Esophagus squamous epithelium (tissue), 5 donors: ENCODE measurements around the gene PRKCA. TPM values are rescaled to one million over a fixed set of nuclear protein-coding genes. Genes with fewer than 3 reads are reported as not detected.
A peak's percentile ranks its signal among the peaks of the same experiment; 100 is the strongest.

Experiments used
- DNase-seq: peaks from one replicate; lab custom pipeline; 2025; lab: John Stamatoyannopoulos, UW
- H3K27ac ChIP-seq, 4 donors: fragments of 200-600 bp; sonication (generic); one replicate each; pipeline ENCODE4 v1.5.1; 2016 to 2019; ENCODE audit warnings: mild to moderate bottlenecking in 1 of 4
- H3K27me3 ChIP-seq, 4 donors: fragments of 200-600 bp; sonication (generic); 1 replicate in 3 of 4; 2 replicates in 1 of 4; pipeline versions ENCODE4 v1.5.1 to v1.6.0; 2017 to 2021; ENCODE audit warnings: antibody characterized with exemption in 1 of 4
- H3K36me3 ChIP-seq, 3 donors: fragments of 200-600 bp; sonication (generic); one replicate each; pipeline ENCODE4 v1.5.1; 2016 to 2019
- H3K4me1 ChIP-seq, 3 donors: fragments of 200-600 bp; sonication (generic); one replicate each; pipeline ENCODE4 v1.5.1; 2017 to 2019
- H3K4me3 ChIP-seq, 4 donors: fragments of 200-600 bp; sonication (generic); 1 replicate in 3 of 4; 2 replicates in 1 of 4; pipeline ENCODE4 v1.5.1; 2016 to 2019; ENCODE audit warnings: mild to moderate bottlenecking in 2 of 4, moderate library complexity in 1 of 4
- H3K9me3 ChIP-seq, 3 donors: fragments of 200-600 bp; sonication (generic); one replicate each; pipeline ENCODE4 v1.5.1; 2016 to 2019
- POLR2A ChIP-seq, 4 donors: fragments of 450-650 bp; IDR thresholded peaks; one replicate each; pipeline ENCODE4 v1.6.1; 2017; ENCODE audit warnings: antibody characterized with exemption in 4 of 4, mild to moderate bottlenecking in 4 of 4, moderate library complexity in 3 of 4
- WGBS, 2 donors: methylation state at CpG; one replicate each; pipeline ENCODE4 v1.1.5; 2018; 5-methylcytosine and 5-hydroxymethylcytosine counted together
- intact Hi-C: fragments of 100-400 bp; cut with DNase I; formaldehyde crosslinking; loops from one replicate; pipeline ENCODE4 v1.15.0; 2022
- total RNA-seq, 4 donors: library from RNA; depleted of rRNA; stranded (reverse); fragments of >200 nt; gene quantifications; one replicate each; pipeline ENCODE4 v1.1.0, GENCODE V29; 2016
- TF ChIP-seq, protein P1 (sequence below), 6 experiments: fragments of 450-650 bp in 4 of 6; fragments of 200-600 bp in 2 of 6; sonication (generic) in 2 of 6; IDR thresholded peaks; one replicate each; pipeline ENCODE4 v1.5.1; 2016 to 2019; ENCODE audit warnings: antibody characterized with exemption in 6 of 6, mild to moderate bottlenecking in 4 of 6, moderate library complexity in 4 of 6
- donor health status: DM: yes; HTN: yes; CAD: no.

The PRKCA gene
- total RNA-seq, 4 donors from 2014 or later: 2.4 to 9.2 (median 4.2) TPM

DNA sequence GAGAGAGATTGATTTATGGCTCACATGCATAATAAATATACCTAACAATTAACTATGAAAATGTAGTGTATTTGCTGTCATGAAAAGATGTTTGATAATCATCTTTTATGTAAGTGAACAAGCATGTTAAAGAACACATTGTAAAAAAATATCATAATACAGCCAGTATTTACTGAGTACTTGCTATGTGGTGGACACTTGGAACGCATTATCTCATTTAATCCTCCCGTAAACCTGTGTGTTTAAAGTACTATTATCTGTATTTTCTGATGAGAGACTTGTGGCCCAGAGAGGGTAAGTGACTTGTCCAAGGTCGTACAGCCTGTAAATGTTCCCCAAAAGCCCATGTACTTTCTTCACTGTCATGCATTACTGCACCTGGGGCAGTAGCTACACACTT, 70.7 kb downstream of the PRKCA start:
- Histone ChIP-seq H3K4me1 (no peaks in the 10 kb centered on the region), H3K27ac (no peak overlapping the region), H3K9me3 (no peaks in the 10 kb centered on the region), H3K36me3 (no peaks in the 10 kb centered on the region), H3K27me3 (no peaks in the 10 kb centered on the region), H3K4me3 (no peak overlapping the region)
- no peak for DNase-seq
- TF ChIP-seq, protein P1, sequence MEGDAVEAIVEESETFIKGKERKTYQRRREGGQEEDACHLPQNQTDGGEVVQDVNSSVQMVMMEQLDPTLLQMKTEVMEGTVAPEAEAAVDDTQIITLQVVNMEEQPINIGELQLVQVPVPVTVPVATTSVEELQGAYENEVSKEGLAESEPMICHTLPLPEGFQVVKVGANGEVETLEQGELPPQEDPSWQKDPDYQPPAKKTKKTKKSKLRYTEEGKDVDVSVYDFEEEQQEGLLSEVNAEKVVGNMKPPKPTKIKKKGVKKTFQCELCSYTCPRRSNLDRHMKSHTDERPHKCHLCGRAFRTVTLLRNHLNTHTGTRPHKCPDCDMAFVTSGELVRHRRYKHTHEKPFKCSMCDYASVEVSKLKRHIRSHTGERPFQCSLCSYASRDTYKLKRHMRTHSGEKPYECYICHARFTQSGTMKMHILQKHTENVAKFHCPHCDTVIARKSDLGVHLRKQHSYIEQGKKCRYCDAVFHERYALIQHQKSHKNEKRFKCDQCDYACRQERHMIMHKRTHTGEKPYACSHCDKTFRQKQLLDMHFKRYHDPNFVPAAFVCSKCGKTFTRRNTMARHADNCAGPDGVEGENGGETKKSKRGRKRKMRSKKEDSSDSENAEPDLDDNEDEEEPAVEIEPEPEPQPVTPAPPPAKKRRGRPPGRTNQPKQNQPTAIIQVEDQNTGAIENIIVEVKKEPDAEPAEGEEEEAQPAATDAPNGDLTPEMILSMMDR (IDR thresholded peaks at IDR 0.05): no peak
- no peak for TF ChIP-seq POLR2A (IDR thresholded peaks at IDR 0.05)
- intact Hi-C loops: no loop called here
- 85 to 91% methylated on average over 3 of the region's 3 CpGs for WGBS, 2 donors

DNA sequence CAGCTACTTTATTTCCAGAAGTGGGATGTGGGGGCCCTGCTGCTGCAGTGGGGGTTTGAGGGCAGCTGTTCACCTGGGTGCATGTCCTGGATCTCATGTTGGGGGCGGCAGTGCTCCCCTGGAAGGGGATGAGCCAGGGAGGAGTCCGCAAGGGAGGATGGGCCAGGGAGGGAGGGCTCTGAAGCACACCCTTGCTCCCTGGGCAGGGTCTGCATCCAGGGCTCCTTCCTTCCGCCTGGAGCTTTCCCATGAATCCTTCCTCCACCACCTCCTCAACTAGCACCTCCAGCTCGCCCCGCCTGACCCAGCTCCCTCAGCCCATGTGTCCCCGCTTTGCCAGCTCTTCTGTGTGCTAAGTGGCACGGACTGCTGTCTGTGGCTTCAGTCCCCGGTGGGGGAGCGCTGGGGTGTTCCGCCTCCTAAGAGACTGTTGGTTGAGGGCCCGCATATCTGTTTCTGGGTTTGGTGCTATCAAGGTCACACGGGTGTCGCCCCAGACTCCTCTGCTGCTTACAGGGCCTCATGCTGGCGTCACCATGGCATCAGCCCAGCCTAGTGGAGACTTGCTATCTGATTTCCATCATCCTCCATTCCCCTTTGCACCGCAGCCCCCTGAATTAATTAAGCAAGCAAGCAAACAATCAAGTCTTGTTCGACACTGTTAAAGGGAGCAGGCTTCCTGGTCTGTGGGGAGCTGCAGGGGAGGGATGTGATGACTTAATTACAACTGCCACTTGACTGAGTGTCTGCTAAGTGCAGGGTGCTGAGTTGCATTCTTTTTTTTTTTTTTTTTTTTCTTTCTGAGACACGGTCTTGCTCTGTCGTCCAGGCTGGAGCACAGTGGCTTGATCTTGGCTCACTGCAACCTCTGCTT, 71.8 kb downstream of the PRKCA start:
- no peak overlapping the region for H3K4me3 ChIP-seq
- H3K9me3 ChIP-seq: no peaks in the 10 kb centered on the region
- no peaks in the 10 kb centered on the region for H3K27me3 ChIP-seq
- WGBS, 2 donors: 72 to 85% methylated on average over 12 to 18 of the region's 18 CpGs
- DNase-seq: no peak
- no peaks in the 10 kb centered on the region for H3K36me3 ChIP-seq
- H3K4me1 ChIP-seq: no peaks in the 10 kb centered on the region
- intact Hi-C loops: no loop called here
- TF ChIP-seq POLR2A (IDR thresholded peaks at IDR 0.05): no peak
- TF ChIP-seq, protein P1 (IDR thresholded peaks at IDR 0.05): no peak
- H3K27ac ChIP-seq: peak overlapping the region in 1 of 4 donors; percentile 2

DNA sequence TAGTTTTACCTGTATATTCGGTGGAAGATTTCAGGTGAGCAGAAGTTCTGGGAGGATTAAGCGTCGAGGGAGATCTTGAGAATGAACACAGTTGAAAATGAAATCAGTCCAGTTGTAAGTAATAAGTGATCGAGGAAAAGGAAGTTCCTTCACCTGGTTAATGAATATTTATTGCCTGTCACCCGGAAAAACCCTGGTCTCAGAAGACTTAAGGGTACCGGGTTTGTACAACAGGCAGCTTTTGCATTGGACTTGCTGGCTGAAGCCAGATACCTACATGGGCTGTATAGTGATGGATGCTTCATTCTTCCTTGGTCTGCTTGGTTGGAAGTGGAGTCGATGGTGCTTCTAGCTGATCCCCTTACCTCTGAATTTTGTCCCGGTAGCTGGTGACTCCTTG, 72.7 kb downstream of the PRKCA start:
- Histone ChIP-seq H3K9me3 (no peaks in the 10 kb centered on the region), H3K4me3 (no peak overlapping the region), H3K27me3 (no peaks in the 10 kb centered on the region), H3K27ac (no peak overlapping the region), H3K4me1 (no peaks in the 10 kb centered on the region), H3K36me3 (no peaks in the 10 kb centered on the region)
- no peak for DNase-seq
- no peak for TF ChIP-seq POLR2A (IDR thresholded peaks at IDR 0.05)
- TF ChIP-seq, protein P1 (IDR thresholded peaks at IDR 0.05): no peak
- 74 to 80% methylated on average over 8 of the region's 8 CpGs for WGBS, 2 donors
- intact Hi-C loops: no loop called here

DNA sequence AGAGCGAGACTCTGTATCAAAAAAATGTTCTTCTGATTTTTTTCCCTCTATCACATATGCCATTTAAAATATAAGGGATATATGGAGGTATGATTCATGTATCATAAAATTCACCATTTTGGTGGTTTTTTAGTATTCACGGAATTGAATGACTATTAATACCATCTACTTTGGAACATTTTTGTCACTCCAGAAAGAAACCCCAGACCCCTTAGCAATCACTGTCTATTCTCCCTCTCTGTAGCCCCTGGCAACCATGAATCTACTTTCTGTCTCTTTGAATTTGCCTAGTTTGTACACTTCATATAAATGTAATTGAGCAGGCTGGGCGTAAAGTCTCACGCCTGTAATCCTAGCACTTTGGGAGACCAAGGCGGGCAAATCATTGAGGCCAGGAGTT, 75.9 kb downstream of the PRKCA start:
- no peaks in the 10 kb centered on the region for H3K36me3 ChIP-seq
- 91 to 94% methylated on average over 2 to 5 of the region's 5 CpGs for WGBS, 2 donors
- no peak for DNase-seq
- no peaks in the 10 kb centered on the region for H3K9me3 ChIP-seq
- H3K27me3 ChIP-seq: no peaks in the 10 kb centered on the region
- TF ChIP-seq, protein P1 (IDR thresholded peaks at IDR 0.05): no peak
- TF ChIP-seq POLR2A (IDR thresholded peaks at IDR 0.05): no peak
- H3K4me3 ChIP-seq: no peak overlapping the region
- intact Hi-C loops: no loop called here
- no peak overlapping the region for H3K27ac ChIP-seq
- H3K4me1 ChIP-seq: peaks cover 0 to 8% (median 0%) of the 10 kb centered on the region in 3 donors

DNA sequence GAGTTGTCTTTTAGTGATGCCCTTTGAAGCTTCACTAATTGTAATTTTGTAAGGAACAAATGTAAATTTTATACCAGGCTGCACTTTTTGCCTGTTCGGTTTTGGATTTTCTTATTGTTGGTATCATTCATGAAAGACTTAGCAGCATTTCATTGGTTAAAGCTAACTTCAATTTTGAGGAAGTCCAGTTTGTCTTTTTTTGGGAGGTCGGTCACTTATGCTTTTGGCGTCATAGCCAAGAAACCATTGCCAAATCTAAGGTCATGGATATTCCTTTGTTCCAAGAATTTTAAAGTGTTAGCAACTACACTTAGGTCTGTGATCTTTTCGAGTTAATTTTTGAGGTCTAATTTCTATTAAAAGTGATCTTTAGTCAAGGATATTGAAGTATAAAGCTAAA, 77.1 kb downstream of the PRKCA start:
- no peak overlapping the region for H3K27ac ChIP-seq
- DNase-seq: no peak
- no peaks in the 10 kb centered on the region for H3K36me3 ChIP-seq
- no peak overlapping the region for H3K4me3 ChIP-seq
- TF ChIP-seq, protein P1 (IDR thresholded peaks at IDR 0.05): no peak
- TF ChIP-seq POLR2A (IDR thresholded peaks at IDR 0.05): no peak
- intact Hi-C loops: no loop called here
- no peaks in the 10 kb centered on the region for H3K9me3 ChIP-seq
- peaks cover 0 to 8% (median 0%) of the 10 kb centered on the region in 3 donors for H3K4me1 ChIP-seq
- no peaks in the 10 kb centered on the region for H3K27me3 ChIP-seq
- WGBS, 2 donors: 63 to 85% methylated on average over 4 of the region's 4 CpGs
